GM12874 (cell line): ENCODE measurements around the gene STRIP2.

ENCODE experiments used
- TF ChIP-seq, protein P1 (sequence below): IDR thresholded peaks from 2 replicates; pipeline ENCODE4 v1.5.1; 2011; ENCODE audit warnings: low read depth, mild to moderate bottlenecking, control low read depth, low read length, moderate library complexity; ENCODE audit not compliant: insufficient read depth

The STRIP2 gene

DNA sequence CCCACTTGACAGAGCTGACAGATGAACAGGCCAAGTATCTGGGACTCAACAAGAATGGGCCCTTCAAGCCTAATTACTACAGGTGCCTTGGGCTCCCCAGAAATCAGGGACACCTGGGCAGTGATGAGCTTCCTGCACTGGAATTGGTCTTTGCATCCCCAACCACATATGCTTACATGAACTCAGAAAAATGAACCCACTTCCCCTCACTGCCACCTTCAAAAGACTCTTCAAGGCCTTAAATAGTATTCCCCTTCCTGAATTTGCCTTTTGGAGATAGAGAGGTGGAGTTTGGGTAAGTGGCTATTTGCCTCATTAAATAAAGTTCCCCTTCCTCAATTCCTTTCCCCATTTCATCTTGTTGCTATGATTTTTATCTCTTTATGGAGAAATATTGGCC, 7.8 kb upstream of the STRIP2 start:
- TF ChIP-seq, protein P1, sequence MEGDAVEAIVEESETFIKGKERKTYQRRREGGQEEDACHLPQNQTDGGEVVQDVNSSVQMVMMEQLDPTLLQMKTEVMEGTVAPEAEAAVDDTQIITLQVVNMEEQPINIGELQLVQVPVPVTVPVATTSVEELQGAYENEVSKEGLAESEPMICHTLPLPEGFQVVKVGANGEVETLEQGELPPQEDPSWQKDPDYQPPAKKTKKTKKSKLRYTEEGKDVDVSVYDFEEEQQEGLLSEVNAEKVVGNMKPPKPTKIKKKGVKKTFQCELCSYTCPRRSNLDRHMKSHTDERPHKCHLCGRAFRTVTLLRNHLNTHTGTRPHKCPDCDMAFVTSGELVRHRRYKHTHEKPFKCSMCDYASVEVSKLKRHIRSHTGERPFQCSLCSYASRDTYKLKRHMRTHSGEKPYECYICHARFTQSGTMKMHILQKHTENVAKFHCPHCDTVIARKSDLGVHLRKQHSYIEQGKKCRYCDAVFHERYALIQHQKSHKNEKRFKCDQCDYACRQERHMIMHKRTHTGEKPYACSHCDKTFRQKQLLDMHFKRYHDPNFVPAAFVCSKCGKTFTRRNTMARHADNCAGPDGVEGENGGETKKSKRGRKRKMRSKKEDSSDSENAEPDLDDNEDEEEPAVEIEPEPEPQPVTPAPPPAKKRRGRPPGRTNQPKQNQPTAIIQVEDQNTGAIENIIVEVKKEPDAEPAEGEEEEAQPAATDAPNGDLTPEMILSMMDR = no peak

DNA sequence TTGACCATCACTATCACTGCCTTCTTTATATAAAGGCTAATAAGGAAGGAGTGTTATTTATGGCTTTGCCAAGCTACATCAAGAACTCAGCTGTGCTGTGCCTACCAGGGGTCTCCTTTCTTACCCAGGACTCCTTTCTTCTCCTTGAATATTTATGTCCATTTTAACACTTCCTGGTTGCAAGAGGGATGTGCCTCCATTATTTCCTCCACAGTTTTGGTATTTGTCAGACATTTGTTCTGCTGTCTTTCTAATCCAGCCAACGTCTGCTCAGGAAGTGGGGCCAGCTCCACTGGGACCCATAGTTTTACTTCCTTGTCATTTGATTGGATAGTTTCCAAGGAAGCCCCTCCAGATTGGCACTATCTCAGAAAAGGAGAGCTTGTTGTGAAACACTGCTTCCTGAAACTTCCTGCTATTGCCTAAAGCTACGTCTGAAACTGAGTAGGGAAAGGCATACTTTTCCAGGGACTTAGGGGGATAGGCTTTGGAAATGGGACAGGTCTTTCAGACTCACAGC, 6.6 kb upstream of the STRIP2 start:
- TF ChIP-seq, protein P1 = no peak

DNA sequence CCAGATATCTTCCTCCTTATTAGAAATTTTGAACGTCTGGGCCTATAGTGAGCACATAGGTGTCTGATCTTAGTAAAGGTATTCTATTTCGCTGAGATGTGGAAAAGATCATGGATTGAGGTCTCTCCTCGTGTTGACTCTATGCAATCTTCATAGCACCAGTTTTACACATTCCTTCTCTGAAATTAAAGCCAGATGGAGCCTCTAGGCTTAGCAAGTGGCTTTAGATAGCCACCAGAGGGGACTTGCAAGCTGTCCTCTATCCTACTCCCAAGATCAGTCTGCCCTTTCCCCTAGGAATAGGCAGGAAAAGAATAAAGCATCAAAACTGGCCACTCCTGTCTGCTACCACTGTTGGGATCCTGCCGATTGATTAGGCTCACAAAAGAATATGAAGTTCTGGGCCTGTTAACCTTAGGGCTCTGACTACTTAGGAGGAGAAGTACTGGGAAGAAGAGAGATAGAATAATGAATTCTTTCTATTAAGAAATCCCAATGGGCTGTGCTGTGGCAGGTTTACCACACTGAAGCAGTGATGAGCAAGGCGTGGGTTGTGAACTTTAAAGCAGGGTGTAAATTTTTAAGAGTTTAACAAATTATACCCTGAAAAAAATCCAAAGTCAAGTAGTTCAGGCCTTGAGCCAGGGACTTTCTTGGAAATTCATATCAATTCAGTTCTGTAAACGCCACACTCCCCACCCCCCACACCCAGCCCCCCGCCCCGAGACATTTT, 2.2 kb upstream of the STRIP2 start:
- TF ChIP-seq, protein P1 = no peak

DNA sequence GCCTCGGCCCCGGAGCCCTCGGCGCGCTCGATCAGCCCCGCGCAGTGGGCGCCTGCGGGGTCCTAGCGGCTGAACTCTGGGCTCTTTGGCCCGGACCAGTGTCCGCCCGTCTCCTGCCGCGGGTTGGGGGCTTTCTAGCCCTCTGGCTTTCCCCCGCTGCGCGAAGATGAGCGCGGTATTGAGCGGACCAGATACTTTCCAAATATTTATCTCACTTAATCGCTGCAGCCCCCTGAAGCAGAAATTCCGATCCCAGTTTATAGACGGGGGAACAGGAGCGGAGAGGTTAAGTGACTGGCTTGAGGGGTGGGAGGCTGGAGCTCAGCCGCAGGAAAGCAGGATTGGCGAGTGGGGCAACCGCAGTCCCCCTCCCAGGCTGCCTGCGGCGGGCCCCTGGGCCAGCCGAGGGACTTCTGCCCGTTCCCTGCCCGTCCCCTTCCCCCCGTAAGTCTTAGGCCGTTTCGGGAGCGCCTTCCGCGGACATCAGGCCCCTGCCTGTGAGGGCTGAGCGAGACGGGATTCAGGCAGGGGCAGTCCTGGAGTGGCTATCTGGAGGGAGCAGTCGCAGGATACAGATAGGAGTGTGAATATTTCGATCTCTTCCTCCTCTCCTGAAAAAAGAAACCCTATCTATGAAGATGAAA, 565 bp downstream of the STRIP2 start:
- TF ChIP-seq, protein P1 = no peak

DNA sequence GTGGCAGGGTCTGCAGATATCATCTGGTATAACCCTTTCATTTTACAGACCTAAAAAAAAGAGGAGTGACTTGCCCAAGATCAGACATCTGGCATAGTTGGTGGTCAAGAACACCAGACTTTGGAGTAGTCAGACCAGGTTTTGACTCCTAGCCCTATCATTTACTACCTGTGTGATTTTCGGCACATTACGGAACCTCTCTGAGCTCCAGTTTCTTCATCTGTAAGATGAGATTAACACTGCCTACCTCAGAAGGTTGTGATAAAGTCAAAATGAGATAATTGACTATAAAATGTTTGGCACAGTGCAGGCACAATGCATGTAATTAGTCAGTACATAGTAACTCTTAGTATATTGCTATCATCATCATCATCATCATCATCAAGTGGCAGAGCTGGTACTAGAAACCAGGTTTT, 1.2 kb downstream of the STRIP2 start:
- TF ChIP-seq, protein P1 = no peak

DNA sequence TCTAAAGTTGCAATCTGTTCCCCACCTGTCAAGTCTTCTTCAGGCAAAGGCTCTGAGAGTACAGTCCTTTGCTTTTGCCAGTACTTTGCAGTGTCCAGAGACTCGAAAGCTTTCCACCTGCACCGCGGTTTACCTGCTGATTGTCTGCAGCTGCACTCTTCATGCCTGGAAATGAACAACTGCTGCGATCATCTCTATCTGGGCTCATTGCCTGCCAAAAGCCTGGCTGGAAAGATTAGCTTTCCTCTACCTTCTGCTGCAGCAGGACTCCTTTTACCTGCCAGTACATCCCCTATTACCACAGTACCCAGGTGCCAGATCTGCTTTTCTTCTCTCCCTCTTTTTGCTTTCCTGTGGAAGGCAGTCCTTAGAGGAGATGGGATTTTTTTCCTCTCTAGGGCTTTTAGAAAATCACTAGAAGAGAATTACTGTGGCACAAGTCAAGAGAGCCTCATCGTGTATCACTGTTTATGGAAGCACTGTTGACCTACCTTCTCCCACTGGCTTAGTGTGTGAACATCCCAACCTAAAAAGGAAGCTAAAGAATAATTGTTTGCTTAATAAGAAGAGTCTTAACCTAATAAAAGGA, 2.2 kb downstream of the STRIP2 start:
- TF ChIP-seq, protein P1 = no peak

DNA sequence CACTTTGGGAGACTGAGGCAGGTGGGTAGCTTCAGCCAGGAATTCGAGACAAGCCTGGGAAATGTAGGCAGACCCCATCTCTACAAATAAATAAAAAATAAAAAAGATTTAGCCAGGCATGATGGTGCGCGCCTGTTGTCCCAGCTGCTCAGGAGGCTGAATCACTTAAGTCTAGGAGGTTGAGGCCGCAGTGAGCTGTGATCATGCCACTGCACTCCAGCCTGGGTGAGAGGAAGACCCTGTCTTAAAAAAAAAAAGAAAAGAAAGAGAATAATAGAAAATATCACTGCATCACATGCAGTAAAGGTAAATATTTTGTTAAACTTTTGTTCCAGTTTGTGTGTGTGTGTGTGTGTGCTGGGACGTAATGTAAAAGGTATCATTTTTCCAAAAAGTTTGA, 3.0 kb downstream of the STRIP2 start:
- TF ChIP-seq, protein P1 = no peak
